Osteoblast (primary cell): ENCODE data around the gene ZBTB24. TPM values are rescaled to one million over a fixed set of nuclear protein-coding genes. Genes with fewer than 3 reads are reported as not detected.

Experiments used
- DNase-seq: peaks from one replicate; pipeline ENCODE4 v3.0.0; 2011; ENCODE audit warnings: low spot score, mixed read lengths; ENCODE audit not compliant: insufficient read length; ENCODE audit errors: missing footprints
- H2AFZ ChIP-seq: 2 replicates; pipeline ENCODE4 v1.6.0; 2011; ENCODE audit warnings: mild to moderate bottlenecking, low read length
- H3K27ac ChIP-seq: 2 replicates; pipeline ENCODE4 v1.5.1; 2011; ENCODE audit warnings: mild to moderate bottlenecking, low read depth, low read length, moderate library complexity
- H3K27me3 ChIP-seq: 2 replicates; pipeline ENCODE4 v1.6.0; 2012; ENCODE audit warnings: mild to moderate bottlenecking, control low read depth, inconsistent platforms, low read length, moderate library complexity; ENCODE audit not compliant: insufficient read depth
- H3K36me3 ChIP-seq: 2 replicates; pipeline ENCODE4 v1.5.1; 2011; ENCODE audit warnings: mild to moderate bottlenecking, low read length, control low read depth, moderate library complexity; ENCODE audit not compliant: insufficient read depth
- H3K4me1 ChIP-seq: 2 replicates; pipeline ENCODE4 v1.5.1; 2011; ENCODE audit warnings: mild to moderate bottlenecking, low read length, control low read depth, moderate library complexity; ENCODE audit not compliant: insufficient read depth
- H3K4me2 ChIP-seq: 2 replicates; pipeline ENCODE4 v1.6.0; 2011; ENCODE audit warnings: mild to moderate bottlenecking, low read length; ENCODE audit not compliant: insufficient read depth
- H3K4me3 ChIP-seq: fragments of 200-600 bp; sonication (generic); 3 replicates; pipeline ENCODE4 v1.5.1; 2012; ENCODE audit warnings: mild to moderate bottlenecking, low read length, inconsistent platforms; ENCODE audit not compliant: insufficient read depth
- H3K79me2 ChIP-seq: 2 replicates; pipeline ENCODE4 v1.6.0; 2012; ENCODE audit warnings: mild to moderate bottlenecking, low read length, control low read depth, inconsistent platforms; ENCODE audit not compliant: insufficient read depth
- H3K9me3 ChIP-seq: 2 replicates; pipeline ENCODE4 v1.5.1; 2011; ENCODE audit warnings: low read depth, low read length, control low read depth
- H4K20me1 ChIP-seq: 2 replicates; pipeline ENCODE4 v1.6.0; 2012; ENCODE audit warnings: mild to moderate bottlenecking, low read length, control low read depth; ENCODE audit not compliant: insufficient read depth
- total RNA-seq: library from RNA; depleted of rRNA; stranded (reverse); fragments of >200 nt; gene quantifications from 2 replicates; pipeline ENCODE4 v1.2.3, GENCODE V29; 2012
- TF ChIP-seq, protein P1 (sequence below): IDR thresholded peaks from 2 replicates; pipeline ENCODE4 v1.5.1; 2011; ENCODE audit warnings: mild to moderate bottlenecking, low read depth, low read length, moderate library complexity; ENCODE audit errors: extremely low read depth

The ZBTB24 gene
- total RNA-seq, 1 donor, result 8.7 TPM

DNA sequence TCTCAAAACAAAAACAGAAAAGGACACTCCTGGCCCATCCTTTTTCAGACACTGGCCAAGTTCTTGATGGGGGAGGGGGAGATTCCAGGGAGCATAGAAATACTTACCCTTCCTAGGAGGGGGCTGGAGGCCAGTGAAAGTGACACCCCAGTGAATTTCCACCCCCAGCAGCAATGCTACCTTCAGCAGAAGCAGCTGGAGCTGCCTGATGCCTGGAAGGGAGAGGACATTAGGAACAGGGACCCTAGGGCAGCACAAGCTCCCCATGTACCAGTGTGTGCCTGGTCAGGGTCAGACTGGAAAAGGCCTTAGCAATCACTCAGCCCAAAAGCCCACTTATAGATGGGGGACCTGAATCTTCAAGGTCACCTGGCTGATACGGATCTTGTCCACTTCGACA, 29.9 kb downstream of the ZBTB24 start:
- Histone ChIP-seq H3K36me3 (peaks cover 4% of the 10 kb centered on the region), H3K4me3 (no peak overlapping the region), H3K27me3 (no peaks in the 10 kb centered on the region), H3K4me1 (peaks cover 4% of the 10 kb centered on the region), H3K27ac (no peak overlapping the region), H3K9me3 (no peaks in the 10 kb centered on the region), H4K20me1 (no peaks in the 10 kb centered on the region), H2AFZ (no peak overlapping the region), H3K4me2 (no peak overlapping the region), H3K79me2 (no peaks in the 10 kb centered on the region)
- DNase-seq, result peak; percentile 69
- TF ChIP-seq, protein P1, sequence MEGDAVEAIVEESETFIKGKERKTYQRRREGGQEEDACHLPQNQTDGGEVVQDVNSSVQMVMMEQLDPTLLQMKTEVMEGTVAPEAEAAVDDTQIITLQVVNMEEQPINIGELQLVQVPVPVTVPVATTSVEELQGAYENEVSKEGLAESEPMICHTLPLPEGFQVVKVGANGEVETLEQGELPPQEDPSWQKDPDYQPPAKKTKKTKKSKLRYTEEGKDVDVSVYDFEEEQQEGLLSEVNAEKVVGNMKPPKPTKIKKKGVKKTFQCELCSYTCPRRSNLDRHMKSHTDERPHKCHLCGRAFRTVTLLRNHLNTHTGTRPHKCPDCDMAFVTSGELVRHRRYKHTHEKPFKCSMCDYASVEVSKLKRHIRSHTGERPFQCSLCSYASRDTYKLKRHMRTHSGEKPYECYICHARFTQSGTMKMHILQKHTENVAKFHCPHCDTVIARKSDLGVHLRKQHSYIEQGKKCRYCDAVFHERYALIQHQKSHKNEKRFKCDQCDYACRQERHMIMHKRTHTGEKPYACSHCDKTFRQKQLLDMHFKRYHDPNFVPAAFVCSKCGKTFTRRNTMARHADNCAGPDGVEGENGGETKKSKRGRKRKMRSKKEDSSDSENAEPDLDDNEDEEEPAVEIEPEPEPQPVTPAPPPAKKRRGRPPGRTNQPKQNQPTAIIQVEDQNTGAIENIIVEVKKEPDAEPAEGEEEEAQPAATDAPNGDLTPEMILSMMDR, result no peak

DNA sequence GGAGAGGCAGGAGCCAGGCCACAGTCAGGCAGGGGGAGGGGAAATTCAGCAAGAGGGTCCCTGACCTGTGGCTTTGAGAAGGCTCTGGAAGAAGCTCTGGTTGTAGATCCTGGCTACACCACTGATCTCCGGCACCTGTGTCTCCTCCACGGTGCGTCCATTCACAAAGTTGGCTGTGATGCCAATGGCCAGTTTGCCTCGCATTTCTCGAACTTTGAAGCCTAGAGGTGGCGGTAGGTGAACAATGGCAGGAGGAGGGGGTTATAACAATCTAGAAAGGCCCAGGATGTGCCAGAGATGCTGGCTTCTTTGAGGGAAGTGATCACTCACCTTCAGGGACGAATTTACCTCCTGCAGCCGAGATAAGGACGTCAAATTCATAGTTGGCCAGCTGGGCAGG, 30.8 kb downstream of the ZBTB24 start:
- H3K9me3 ChIP-seq, result no peaks in the 10 kb centered on the region
- no peaks in the 10 kb centered on the region for H3K79me2 ChIP-seq
- H3K36me3 ChIP-seq, result peaks cover 4% of the 10 kb centered on the region
- peak; percentile 73 for DNase-seq
- no peak overlapping the region for H3K4me3 ChIP-seq
- TF ChIP-seq, protein P1, result no peak
- H3K27ac ChIP-seq, result no peak overlapping the region
- H3K4me2 ChIP-seq, result no peak overlapping the region
- no peaks in the 10 kb centered on the region for H4K20me1 ChIP-seq
- peaks cover 4% of the 10 kb centered on the region for H3K4me1 ChIP-seq
- no peak overlapping the region for H2AFZ ChIP-seq
- H3K27me3 ChIP-seq, result no peaks in the 10 kb centered on the region

DNA sequence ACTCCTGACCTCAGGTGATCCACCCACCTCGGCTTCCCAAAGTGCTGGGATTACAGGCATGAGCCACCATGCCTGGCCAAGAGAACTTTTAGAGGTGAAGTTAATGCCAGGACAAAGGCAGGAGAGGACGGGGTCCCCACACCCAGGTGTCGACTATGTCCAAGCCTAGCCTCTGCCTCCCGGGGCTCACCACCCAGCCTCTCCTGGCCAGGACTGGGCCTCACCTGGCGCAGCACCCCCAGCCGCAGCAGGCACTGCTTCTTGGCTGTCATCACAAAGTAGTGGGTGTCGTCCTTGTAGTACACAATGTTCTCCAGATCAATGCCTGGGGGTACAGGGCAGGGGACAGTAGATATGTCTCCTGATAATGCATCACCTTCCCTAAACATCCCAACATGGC, 31.6 kb downstream of the ZBTB24 start:
- TF ChIP-seq, protein P1, result no peak
- Histone ChIP-seq H3K4me3 (no peak overlapping the region), H3K79me2 (no peaks in the 10 kb centered on the region), H3K36me3 (peaks cover 4% of the 10 kb centered on the region), H2AFZ (no peak overlapping the region), H3K9me3 (no peaks in the 10 kb centered on the region), H3K27ac (no peak overlapping the region), H3K27me3 (no peaks in the 10 kb centered on the region), H4K20me1 (no peaks in the 10 kb centered on the region), H3K4me1 (peaks cover 3% of the 10 kb centered on the region), H3K4me2 (no peak overlapping the region)
- peak; percentile 38 for DNase-seq

DNA sequence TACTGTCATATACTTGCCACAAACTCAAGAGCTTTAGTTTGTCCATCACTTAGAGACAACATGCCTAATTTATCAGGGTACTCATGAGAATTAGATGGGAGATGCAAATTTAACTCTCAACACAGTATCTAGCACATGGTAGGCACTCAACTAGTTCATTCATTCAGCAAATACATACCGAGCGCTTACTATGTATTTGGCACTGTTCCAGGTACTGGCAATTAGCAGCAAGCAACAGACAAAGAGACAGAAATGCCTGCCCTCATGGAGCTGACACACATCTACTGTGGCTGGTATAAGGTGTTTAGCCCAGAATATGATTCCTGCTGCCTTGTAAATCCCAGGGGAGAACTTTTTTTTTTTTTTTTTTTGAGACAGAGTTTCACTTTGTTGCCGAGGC, 32.2 kb downstream of the ZBTB24 start:
- Histone ChIP-seq H3K4me1 (no peaks in the 10 kb centered on the region), H3K36me3 (peaks cover 4% of the 10 kb centered on the region), H3K9me3 (no peaks in the 10 kb centered on the region), H3K4me2 (no peak overlapping the region), H3K27ac (no peak overlapping the region), H3K79me2 (no peaks in the 10 kb centered on the region), H4K20me1 (no peaks in the 10 kb centered on the region), H3K27me3 (no peaks in the 10 kb centered on the region), H3K4me3 (no peak overlapping the region), H2AFZ (no peak overlapping the region)
- DNase-seq, result peak; percentile 87
- TF ChIP-seq, protein P1, result no peak
